SK-N-SH treated with all-trans-retinoic acid at 6 μM for 48 hours (cell line): ENCODE results near the gene SRRM3.

ENCODE experiments used
- PPARA ChIP-seq: fragments of 250-450 bp; sonication (Bioruptor Pico); IDR thresholded peaks from 2 replicates; pipeline ENCODE4 v1.5.0; 2020; ENCODE audit warnings: mild to moderate bottlenecking, borderline replicate concordance
- SNAI2 ChIP-seq: fragments of 250-450 bp; sonication (Bioruptor Pico); IDR thresholded peaks from 2 replicates; pipeline ENCODE4 v1.5.0; 2020; ENCODE audit warnings: mild to moderate bottlenecking, moderate library complexity
- ZFP30 ChIP-seq: fragments of 450-650 bp; formaldehyde crosslinking; IDR thresholded peaks from 2 replicates; pipeline ENCODE4 v1.5.0; 2022; ENCODE audit warnings: mild to moderate bottlenecking, moderate library complexity
- ZNF70 ChIP-seq: fragments of 450-650 bp; formaldehyde crosslinking; IDR thresholded peaks from 2 replicates; pipeline ENCODE4 v1.5.0; 2020; ENCODE audit warnings: mild to moderate bottlenecking, moderate library complexity
- TF ChIP-seq, protein P1 (sequence below): fragments of 250-450 bp; sonication (Bioruptor Pico); IDR thresholded peaks from 2 replicates; pipeline ENCODE4 v1.5.1; 2021; ENCODE audit warnings: mild to moderate bottlenecking, moderate library complexity

DNA sequence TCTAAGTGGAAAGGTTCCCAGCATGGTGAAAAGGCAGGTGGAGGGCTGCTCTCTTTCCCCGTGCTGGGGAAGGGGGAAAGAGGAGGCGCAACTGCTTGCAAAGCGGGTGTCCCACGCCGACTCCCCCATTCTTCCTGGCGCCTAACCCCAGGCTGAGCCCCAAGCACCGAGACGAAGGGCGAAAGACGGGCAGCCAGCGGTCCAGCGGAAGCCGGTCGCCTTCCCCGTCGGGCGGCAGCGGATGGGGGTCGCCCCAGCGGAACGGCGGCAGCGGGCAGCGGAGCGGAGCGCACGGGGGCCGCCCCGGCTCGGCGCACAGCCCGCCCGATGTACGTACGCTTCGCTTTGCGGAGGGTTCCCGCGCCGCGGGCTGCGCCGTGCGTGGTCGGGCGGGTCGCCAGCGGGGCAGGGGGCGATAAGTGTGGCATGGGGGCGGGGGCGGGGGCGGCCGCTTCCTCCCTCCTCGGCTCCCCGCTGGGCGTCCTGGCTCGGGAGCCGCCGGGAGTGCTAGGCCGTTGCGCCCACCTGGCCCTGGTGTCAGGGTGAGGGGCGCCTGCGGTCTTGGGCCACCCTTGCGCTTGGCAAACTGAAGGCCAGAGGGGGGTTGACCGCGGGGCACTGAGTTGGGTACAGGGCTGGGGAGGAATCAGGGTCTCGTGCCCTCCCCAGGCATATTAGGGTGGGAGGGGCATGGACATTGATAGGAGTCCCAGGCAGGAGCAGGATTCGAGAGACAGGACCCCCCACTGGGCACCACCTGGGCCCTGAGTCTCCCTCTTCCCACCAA lies 65.6 kb downstream of the SRRM3 start:
- TF ChIP-seq ZNF70 = no peak
- TF ChIP-seq, protein P1, sequence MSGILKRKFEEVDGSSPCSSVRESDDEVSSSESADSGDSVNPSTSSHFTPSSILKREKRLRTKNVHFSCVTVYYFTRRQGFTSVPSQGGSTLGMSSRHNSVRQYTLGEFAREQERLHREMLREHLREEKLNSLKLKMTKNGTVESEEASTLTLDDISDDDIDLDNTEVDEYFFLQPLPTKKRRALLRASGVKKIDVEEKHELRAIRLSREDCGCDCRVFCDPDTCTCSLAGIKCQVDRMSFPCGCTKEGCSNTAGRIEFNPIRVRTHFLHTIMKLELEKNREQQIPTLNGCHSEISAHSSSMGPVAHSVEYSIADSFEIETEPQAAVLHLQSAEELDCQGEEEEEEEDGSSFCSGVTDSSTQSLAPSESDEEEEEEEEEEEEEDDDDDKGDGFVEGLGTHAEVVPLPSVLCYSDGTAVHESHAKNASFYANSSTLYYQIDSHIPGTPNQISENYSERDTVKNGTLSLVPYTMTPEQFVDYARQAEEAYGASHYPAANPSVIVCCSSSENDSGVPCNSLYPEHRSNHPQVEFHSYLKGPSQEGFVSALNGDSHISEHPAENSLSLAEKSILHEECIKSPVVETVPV (CRISPR knock-in tag) = no peak
- TF ChIP-seq SNAI2 (CRISPR knock-in tag) = no peak
- TF ChIP-seq PPARA (CRISPR knock-in tag) = no peak
- TF ChIP-seq ZFP30 (CRISPR knock-in tag) = no peak
